HG03066 (cell line): ENCODE measurements around the gene FHL3.

ENCODE experiments used
- ATAC-seq: cut with Tn5 transposase; IDR thresholded peaks from one replicate; pipeline ENCODE4 v1.9.1; 2021; ENCODE audit warnings: low read depth; ENCODE audit not compliant: unreplicated experiment

FHL3 gene

DNA sequence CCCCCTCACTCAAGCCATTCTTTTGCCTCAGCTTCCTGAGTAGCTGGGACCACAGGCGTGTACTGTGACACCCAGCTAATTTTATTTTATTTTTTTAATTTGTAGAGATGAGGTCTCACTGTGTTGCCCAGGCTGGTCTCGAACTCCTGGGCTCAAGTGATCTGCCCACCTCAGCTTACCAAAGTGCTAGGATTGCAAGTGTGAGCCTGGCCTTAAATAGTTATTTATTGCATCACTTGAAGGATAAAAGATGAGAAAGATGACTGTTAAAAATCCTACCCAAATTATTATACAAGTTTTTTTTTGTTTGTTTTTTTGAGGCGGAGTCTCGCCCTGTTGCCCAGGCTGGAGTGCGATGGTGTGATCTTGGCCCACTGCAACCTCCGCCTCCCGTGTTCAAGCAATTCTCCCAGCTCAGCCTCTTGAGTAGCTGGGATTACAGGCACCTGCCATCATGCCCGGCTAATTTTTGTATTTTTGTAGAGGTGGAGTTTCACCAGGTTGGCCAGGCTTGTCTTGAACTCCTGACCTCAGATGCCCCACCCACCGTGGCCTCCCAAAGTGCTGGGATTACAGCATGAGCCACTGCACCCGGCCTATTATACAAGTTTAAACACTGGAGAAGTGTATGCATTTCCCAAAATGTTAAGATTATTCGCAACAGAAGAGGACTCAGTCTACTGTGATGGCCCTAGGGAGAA, 9.6 kb upstream of the FHL3 start:
- ATAC-seq = no peak

DNA sequence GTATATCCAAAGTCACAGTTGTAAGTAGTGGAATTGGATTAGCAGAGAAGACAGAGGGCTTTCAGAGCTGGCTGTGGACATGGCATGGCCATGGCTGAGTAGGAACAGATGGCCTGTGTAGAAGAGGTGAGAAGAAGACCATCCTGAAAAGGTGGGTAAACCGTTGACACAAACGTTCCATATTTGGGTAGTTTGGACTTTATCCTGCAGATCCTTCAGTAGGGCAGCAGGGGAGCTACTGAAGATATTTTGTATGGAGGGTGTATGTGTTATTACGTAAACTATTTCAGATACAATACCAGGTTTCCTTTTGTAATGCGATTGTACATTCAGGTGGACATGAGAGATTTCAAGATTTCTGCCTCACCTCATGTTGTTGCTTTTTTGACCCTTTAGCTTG, 8.9 kb upstream of the FHL3 start:
- ATAC-seq = no peak

DNA sequence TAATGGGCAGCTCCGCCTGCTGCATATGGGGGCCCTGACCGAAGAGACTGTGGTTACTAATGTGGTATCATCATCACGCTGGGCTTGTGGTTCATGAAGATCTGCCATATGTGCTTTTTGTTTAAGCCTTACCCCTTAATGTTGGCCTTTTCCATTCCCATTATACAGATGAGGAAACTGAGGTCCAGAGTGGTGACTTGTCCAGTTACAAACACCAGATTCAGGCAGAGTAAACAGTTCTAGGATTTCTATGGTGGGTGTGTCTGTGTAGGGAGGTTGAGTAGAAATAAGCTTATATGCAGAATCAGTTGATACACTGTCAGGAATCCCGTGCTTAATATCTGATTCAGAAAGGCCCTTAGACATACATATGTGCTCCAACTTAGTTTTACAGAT, 7.9 kb upstream of the FHL3 start:
- no peak for ATAC-seq

DNA sequence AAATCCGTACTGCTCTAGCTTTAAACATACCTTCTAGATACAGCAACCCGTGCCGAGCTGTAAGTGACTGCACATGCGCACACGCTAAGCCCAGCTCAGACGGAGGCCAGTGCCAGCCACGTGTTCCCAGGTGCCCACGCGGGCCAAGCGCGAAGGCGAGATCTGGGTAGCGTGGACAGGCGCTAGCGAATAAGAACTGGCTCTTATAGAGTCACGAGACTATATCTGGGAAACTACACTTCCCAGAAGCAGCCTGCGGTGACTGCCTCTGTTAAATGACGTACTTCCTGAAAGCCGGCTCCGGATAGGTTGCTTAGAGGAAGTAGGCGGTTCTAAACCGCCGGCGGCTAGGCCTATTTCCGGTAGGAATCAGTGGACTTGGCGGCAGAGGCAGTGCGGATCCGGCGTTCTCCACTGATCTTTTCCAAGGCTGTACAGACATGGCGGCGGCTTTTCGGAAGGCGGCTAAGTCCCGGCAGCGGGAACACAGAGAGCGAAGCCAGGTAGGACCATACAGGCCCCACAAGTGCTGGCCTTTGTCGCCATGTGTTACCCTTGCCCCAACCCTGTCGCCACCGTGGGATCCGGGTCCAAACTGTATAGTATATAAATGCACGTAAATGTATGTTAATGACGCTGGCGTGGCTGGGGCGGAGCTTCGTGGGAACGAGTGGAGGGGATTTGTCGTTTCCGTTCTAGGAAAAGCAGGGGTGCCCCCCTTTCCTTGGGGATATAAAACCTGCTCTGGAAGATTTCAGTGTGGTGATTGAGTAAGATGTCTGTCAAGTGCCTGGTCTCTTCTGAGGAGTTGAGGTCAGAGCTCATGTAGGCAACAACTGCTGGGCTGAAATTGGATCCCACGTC, 7.3 kb upstream of the FHL3 start, which contains the start of gene UTP11:
Gene UTP11, plus strand, starts transcription at position 372 of the 864 bp plus-strand sequence. Its CDS starts 69 bp downstream, at position 441.
- peak; percentile 93 for ATAC-seq

DNA sequence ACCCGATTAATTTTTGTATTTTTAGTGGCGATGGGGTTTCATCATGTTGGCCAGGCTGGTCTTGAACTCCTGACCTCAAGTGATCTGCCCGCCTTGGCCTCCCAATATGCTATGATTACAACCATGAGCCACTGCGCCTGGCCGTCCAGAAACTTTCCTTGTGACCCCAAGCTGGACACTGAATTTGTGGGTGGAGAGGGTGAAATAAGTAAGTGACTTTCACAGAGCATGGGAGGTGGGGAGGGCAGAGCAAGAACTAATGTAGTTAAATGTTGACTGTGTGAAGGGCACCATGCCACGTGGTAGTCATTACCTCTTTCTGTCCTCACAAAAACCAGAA, 4.5 kb upstream of the FHL3 start:
- no peak for ATAC-seq

DNA sequence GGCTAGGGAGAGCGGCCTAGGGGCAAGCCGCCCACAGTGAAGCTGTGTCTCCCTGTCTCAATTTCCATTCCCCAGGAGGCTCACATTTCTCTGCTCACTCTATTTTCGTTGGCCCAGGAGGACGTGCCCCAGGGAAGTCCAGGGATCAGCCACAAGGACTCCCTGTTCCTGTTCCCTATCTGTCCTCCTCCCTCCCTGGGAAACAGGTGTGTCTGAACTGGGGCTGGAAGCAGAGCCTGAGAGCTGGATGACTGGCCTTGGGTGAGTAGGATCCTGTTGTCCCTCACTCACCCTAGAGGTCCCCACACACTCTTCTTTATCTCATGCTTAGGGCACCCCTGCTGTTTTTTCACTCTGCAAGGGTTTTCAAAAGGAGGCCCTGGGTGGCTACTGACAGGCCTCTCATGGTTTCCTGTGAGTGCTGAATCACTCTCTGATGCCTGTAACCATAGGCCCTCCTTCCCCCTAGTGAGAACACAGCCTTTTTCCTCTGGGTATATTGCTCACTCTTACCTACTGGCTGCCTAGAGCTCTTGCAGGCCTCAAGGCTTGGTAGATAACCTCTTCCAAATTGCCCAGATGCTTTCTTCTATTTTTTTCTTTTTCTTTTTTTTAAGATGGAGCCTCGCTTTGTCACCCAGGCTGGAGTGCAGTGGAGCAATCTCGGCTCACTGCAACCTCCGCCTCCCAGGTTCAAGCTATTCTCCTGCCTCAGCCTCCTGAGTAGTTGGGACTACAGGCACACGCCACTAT, 4.0 kb upstream of the FHL3 start:
- no peak for ATAC-seq

DNA sequence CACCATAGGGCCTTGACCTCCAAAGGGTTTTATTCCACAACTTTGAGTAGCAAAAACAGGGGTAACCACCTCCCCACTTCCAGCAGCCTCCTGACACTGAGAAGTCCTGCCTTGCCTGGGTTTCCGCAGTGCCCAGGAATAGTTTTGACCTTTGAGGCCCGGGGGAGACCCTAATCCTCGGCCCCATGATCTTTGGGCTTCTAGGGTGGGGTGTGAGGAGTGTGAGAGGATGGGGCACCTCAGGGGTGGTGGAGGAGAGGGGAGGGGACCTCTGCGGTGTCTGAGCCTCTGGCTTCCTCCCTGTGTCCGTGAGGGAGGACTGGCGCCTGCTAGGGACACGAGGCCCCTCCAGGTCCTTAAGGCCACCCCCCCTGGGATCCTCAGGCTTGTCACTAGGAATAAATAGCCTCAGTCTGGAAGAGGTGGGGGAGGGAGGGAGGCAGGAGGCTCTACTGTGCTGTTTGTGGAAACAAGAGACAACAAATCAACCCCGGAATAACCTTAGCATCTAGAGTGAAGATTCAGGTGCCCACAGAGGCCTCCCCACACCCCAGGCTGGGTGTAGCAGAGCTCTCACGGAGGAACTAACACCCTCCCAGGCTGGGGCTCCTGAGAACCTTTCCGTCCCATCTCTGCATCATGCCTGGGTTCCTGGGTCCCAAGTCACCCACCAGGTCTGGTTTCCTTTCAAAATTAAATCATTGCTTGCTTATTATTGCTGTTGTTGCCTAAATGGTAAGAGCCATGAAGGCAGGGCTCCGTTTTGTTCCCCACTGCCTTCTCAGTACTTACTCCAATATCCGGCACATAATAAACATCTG, 904 bp upstream of the FHL3 start:
- no peak for ATAC-seq

DNA sequence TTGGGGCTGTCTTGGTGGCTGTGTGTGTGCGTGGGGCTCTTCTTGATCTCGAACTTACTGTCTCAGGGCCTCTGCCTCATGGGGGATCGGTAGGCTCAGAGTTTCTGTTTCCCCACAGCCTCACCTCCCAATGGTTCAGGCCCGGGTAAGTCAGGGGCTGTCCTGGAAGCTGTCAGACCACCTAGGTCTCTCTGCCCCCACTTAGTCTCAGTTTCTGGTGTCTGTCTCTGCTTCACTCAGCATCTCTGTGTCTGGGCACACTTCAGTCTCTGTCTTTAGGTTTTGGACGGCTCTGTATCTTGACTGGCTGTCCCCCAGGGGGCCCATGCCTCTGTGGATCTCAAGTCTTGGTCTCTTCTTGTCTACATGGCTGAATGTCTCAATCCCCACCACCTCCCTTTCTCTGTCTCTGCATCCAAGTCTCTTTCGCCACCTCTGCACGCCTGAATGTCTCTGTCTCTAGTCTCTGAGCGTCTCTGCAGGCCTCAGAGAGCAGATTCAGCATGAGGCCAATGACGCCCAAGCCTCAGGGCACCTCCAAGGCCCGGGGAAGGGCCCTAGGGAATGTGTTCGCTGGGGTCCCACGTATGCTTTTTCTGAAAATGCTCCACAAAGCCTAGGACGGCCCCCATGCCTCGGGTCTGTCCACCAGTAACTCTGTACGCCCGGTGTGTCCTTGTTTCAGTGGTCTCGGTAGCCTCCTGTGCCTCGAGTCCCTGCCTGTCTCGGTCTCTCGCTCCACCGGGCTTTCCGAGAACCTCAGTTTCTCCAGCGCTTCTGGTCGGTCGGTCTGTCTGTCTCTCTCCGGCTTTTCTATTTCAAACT, 818 bp downstream of the FHL3 start:
- no peak for ATAC-seq

DNA sequence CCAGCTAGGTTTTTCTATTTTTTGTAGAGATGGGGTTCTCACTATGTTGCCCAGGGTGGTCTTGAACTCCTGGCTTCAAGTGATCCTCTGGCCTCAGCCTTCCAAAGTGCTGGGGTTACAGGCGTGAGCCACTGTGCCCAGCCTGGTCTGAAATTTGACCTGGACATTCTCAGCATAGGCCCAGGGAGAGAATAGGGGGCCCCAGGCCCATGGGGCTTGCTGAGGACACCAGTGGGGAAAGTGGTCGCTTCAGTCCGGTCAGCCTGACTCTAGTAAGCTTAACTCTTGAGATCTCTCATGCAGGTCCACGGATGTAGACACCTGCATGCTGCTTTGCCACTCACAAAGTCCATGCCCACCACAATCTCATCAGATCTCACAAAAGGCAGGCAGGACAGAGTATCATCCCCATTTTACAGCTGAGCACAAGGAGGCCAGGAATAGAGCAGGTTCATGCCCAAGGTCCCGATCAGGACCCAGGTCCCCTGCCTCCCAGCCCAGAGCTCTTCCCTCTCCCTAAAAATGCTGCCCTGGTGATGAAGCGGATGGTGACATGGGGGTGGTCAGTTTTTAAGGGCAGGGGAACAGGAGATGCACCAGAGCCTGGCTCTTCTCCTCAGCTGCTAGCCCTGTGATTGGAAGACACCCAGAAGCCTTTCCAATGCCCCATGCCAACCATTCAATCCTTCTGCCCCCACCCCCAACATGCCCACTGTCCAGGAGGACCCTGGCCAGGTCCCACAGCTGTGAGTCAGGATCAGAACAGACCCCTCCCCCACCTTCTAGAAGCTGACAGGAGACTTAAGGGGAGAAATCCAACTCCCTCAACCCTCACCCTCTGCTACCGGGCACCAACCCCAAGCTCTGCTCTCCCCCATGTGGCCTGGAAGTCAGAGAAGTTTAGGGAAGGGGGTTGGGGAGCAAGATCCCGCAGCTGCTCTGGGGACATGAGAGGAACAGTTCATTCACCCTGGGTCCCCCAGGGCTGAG, 1.8 kb downstream of the FHL3 start:
- no peak for ATAC-seq

DNA sequence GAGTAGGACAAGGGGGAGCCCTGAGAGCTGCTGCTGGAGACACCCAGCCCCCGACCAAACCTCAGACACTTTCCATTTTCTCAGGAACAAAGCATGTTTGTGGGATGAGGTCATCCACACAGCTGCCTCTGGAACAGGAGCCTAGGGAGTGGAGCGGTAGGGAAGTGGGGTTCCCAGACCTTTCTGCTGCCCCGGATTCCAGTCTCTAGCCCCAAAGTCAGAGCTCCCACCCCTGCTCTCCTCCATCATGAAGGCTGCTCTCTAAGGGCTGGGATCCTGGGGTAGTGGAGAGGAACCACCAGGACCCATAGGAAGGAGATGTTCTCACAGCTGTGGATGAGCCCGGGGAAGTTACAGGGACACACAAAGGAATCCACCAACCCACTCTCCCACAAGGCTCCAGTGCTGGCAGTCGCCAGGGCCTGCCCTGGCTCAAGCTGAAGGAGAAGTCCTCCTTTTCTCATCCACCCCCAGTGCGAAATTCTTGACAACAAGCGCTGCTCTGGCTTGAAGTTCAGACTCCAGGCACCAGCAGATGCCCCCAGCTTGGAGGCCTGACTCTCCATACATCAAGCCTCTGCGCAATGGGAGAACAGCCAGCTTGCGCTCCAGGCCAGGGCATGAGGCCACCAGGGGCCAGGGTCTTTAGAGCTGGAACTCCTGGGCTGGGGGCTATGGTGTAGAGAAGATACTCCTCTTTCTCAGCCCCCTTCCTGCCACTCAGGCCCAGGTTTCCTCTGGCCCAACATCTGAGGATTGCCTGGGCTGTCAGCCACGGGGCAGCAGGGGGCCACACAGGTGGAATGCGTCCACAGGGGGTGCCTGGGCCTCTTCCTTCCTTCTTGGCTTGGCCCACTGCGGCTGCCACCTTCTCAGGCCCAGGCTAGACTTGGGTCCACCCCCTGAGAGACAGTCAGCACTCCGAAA, 4.5 kb downstream of the FHL3 start:
- ATAC-seq = no peak

DNA sequence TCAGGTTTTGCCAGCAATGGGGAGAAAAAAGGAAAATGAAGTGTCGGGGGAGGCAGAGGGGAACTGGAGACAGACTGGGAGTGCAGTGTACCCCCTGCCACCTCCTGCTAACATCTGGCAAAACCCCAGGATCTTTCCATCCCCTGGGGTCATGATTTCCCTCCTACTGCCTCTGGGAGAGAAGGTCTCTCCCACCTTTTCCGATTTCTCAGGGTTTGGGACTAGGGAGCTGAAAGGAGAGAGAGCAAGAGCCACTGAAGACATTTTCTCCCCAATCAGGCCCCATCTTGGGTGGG, 5.1 kb downstream of the FHL3 start:
- ATAC-seq = no peak

DNA sequence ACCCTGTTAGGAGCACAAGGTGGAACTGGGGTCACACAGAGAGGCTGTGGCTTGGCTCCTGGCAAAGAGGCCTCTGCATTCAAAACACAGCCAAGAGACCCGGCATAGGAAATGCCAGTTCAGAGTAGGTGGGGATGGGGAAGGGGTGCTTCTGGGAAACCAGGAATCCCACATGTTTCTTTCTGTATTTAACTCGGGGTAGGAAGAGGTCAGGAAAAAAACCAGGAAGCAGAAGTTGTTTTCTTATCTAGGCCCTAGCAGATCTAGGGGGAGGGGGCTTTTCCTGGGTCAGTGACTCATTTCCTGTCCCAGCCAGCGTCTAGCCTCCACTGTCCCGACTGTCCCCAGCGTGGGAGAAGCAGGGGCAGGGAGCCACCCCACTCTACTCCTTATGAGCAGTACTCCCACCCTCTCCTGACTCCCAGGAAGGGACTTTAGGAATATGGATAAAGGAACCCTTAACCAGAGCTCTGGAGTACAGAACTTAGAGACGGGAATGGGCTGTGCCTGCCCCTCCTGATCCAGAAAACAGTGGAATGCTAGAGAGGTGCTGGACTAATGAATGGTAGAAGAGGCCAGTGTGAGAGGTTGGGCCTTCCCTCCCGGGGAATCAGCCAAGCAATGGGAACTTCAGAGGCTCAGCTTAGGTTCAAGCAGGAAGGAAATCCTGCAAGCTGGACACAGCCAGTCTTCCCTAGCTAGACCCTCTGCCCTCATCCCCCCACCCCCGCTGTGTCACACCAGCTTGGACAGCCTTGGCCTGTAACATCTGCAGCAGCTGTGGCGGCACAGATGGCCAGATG, 5.7 kb downstream of the FHL3 start:
- no peak for ATAC-seq

DNA sequence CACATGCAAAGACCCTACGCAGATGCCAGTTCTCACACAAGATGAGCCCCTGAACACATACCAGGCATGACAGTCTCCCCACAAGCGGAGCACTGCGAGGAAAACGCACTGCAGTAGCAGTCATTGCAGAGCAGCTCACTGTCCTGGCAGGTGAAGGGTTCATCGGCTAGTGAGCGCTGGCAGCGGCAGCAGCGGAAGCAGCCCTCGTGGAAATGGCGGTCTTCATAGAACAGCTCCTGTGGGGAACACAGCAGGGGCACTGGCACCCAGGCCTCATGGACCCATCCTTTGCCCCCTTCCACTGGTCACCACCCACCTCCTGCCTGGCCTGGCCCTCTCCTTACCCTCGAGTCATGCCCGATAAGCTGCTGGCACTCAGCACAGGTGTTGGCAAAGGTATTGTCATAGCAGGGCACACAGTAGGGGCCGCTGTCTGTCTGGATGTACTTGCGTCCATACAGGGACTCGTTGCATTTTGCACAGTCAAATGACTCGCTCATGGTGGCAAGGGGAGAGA, 6.3 kb downstream of the FHL3 start:
- no peak for ATAC-seq

DNA sequence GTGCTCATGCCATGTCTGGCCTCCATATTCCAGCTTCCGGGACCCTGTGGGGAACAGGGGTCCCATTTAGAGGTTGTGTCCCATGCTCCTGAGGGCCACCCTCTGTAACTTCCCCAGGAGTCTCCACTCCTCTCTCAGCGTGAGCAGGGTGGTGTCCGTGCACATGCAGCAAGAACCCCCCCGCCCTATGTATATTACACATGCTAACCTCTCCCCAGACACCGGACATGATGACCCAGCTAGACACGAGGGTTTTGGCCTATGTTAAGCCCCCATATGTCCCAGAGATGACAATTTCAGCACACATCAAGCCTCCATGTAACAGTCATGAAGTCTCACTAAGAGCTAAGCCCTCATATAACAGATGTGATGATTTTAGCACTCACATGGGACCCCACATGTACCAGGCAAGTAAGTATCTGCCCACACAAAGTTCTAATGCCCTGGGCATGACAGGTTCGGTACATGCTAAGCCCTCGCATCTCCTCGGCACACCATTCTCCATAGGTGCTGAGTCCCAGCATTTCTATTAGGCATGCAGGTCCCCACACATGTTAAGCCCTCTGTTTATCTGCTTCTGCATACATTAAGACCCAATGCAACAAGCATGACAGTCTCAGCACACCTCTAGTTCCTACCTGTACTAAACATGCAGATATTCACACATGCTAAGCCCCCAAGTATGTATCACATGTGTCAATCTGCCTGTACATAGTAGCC, 7.1 kb downstream of the FHL3 start:
- ATAC-seq = no peak

DNA sequence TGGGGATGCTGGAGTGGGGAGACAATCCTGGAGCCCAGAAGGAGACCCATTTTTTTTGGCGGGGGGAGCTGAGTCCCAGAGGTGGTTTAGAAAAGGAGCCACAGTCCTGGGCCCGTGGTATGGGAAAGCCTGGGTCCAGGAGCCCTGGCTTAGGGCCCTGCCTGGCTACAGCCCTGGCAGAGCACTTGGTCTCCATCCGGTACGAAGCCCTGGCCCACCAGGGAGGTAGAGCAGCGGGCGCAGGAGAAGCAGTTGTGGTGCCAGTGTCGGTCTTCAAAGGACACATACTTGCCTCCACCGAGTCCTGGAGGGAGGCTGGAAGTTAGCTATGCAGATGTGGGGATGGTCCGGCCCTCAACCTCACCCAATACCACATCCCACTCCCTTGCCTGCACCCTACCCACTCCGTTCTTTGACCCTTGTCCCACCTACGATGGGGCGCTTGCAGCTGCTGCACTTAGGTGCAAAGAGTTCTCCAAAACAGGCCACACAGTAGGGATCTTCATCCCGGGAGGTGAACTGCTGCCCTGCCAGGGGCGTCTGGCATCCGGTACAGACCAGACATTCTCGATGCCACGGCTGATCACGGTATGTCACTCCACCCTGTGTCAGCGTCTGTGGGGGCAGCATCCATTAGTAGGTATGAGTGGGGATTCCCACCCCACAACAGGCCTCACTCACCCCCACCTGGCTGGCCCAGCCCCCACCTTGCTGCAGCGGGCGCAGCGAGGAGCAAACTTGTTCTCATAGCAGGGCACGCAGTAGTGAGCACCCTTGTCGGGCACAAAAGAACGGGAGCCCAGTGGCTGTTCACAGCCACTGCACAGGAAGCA, 7.8 kb downstream of the FHL3 start:
- no peak for ATAC-seq
